Calu3 (cell line): ENCODE data around the gene CSF3R. TPM values are rescaled to one million over a fixed set of nuclear protein-coding genes. Genes with fewer than 3 reads are reported as not detected.

Experiments used
- BruUV-seq: library from RNA; stranded (reverse); fragments of 400-500 nt; replicated peaks from 2 replicates; lab custom pipeline; 2021; lab: Mats Ljungman, UMichigan
- CTCF ChIA-PET: fragments of 300-600 bp; sonication (Branson Sonifier 250); formaldehyde crosslinking; loops from one replicate; lab custom pipeline; 2022; ENCODE audit warnings: antibody characterized with exemption; lab: Charles Lee
- DNase-seq: peaks from one replicate; pipeline ENCODE4 v3.0.0; 2022
- H3K27ac Mint-ChIP-seq: one replicate; pipeline ENCODE4 v1.8.0; 2022; ENCODE audit warnings: mixed read lengths; ENCODE audit not compliant: unreplicated experiment
- H3K27me3 Mint-ChIP-seq: one replicate; pipeline ENCODE4 v1.8.0; 2022; ENCODE audit warnings: mixed read lengths; ENCODE audit not compliant: unreplicated experiment
- H3K36me3 Mint-ChIP-seq: one replicate; pipeline ENCODE4 v1.8.0; 2022; ENCODE audit warnings: mild to moderate bottlenecking, moderate library complexity, mixed read lengths; ENCODE audit not compliant: insufficient read depth, unreplicated experiment
- H3K4me1 Mint-ChIP-seq: one replicate; pipeline ENCODE4 v1.8.0; 2022; ENCODE audit warnings: mild to moderate bottlenecking, low read depth, mixed read lengths; ENCODE audit not compliant: unreplicated experiment
- H3K4me3 Mint-ChIP-seq: one replicate; pipeline ENCODE4 v1.8.0; 2022; ENCODE audit warnings: mild to moderate bottlenecking, low read depth, moderate library complexity, mixed read lengths; ENCODE audit not compliant: unreplicated experiment
- H3K9me3 Mint-ChIP-seq: one replicate; pipeline ENCODE4 v1.8.0; 2022; ENCODE audit warnings: low read depth, mixed read lengths; ENCODE audit not compliant: unreplicated experiment
- CTCF ChIP-seq: fragments of 200-600 bp; IDR thresholded peaks from one replicate; pipeline ENCODE4 v1.8.0; 2022; ENCODE audit warnings: antibody characterized with exemption; ENCODE audit not compliant: unreplicated experiment
- intact Hi-C: fragments of 100-400 bp; cut with micrococcal nuclease; formaldehyde crosslinking; loops from one replicate; pipeline ENCODE4 v1.10.0; 2022; ENCODE audit not compliant: unreplicated experiment
- total RNA-seq: library from RNA; stranded (reverse); gene quantifications from 2 replicates; pipeline ENCODE4 v1.2.3, GENCODE V29; 2022

CSF3R gene
- total RNA-seq, 1 experiment from 2014 or later = not detected

DNA sequence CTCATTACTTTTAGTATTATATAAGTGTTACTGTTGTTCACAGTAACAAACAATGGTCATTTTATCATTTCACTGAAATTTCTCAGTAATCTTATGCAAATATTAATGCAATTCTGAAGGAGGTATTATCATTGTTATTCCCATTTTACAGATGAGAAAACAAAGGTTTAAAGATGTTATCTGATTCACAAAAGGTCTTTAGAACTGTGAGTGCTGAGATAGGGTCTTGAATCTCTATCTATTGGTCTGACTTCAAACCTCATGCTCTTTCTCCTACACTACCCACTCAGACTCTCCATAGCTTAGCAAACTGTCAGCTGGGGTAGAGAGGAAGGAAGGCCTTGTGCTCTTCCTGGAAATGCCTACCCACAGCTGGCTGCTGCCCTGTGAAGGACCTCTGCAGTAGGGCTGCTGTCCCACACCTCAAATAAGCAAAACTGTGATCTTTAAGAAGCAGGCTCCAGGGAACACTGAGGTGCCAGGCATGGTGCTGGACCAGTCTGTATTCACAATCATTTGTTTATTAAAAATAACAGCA lies 26.3 kb downstream of the CSF3R start:
- Mint-ChIP-seq H3K27me3 (no peaks in the 10 kb centered on the region), H3K36me3 (peaks cover 26% of the 10 kb centered on the region), H3K9me3 (no peaks in the 10 kb centered on the region), H3K27ac (no peak overlapping the region), H3K4me3 (no peak overlapping the region), H3K4me1 (no peaks in the 10 kb centered on the region)
- DNase-seq = no peak
- intact Hi-C loops = no loop called here
- BruUV-seq = no TSS peak
- CTCF ChIA-PET = no interaction called here
- no peak for TF ChIP-seq CTCF

DNA sequence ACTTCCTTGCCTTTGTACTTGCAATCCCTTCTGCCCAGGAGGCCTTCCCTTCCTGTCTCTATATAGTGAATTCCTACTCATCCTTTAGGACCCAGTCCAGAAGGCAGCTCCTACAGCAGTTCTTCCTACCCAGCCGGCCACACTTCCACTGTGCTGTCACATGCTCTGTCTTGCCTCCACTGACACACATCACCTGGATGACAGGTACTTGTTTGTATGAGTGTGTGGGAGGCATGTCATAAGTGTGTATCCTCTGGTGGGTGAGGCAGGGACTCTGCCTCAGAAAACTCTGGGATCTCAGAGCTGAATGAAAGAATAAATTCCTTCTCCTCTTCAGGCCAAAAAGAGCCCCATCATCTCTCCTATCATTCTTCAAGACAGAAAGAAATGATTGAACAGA lies 27.3 kb downstream of the CSF3R start:
- no peak for DNase-seq
- H3K27ac Mint-ChIP-seq = no peak overlapping the region
- H3K4me1 Mint-ChIP-seq = no peaks in the 10 kb centered on the region
- BruUV-seq = no TSS peak
- TF ChIP-seq CTCF = no peak
- no peaks in the 10 kb centered on the region for H3K9me3 Mint-ChIP-seq
- no peaks in the 10 kb centered on the region for H3K27me3 Mint-ChIP-seq
- CTCF ChIA-PET = interaction anchor here (0.5 kb wide), 1 partner anchor 1105 kb away, joined by 6 read pairs; no protein-coding TSS in a partner anchor
- intact Hi-C loops = no loop called here
- H3K36me3 Mint-ChIP-seq = peaks cover 36% of the 10 kb centered on the region
- H3K4me3 Mint-ChIP-seq = no peak overlapping the region

DNA sequence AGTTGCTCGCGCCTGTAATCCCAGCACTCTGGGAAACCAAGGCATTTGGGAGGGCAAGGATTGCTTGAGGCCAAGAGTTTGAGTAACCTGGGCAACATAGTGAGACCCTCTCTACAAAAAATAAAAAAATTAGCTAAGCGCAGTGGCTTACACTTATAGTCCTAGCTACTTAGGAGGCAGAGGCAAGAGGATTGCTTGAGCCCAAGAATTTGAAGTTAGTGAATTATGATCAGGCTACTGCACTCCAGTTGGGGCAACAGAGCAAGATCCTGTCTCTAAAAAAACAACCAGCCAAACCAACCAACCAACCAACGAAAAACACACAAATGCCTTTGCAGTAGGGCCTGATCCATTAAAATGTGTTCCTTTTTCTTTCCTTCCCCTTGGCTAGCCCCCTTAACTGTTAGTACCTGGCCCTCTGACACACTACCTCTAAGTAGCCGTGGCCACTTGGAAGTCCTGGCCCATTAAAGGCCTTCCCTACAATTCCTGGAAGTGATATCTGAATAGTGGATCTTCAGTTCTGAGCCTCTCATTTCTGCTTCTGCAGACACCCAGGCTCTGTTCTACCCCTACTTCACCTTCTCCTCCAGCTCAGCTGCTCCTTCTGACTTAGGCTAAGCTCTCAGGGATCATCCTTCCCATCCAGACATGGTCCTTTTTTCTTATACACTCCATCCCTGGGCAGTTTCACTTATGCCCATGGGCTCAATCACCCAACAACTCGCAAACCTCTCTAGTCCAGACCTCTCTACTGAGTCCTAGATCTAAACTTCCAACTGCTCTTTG lies 28.9 kb downstream of the CSF3R start:
- BruUV-seq = no TSS peak
- TF ChIP-seq CTCF = no peak
- no peak for DNase-seq
- Mint-ChIP-seq H3K27me3 (no peaks in the 10 kb centered on the region), H3K27ac (peak overlapping the region; percentile 55), H3K4me1 (peaks cover 9% of the 10 kb centered on the region), H3K9me3 (no peaks in the 10 kb centered on the region), H3K4me3 (no peak overlapping the region), H3K36me3 (peaks cover 47% of the 10 kb centered on the region)
- CTCF ChIA-PET = no interaction called here
- intact Hi-C loops = no loop called here

DNA sequence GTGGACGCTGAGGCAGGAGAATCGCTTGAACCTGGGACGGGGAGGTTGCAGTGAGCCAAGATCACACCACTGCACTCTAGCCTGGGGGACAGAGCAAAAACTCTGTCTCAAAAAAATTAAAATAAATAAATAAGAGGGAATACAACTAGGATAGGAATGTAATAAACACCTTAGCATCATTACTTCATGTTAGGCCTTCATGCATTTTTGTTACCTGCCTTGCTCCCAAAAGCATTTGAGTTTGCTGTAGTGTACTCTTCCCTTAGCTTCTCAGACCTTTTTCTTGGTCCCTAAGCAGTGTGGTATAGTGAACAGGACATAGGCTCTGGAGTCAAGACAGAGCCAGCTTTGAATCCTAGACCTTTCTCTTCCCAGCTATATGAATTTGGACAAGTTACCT lies 29.7 kb downstream of the CSF3R start:
- Mint-ChIP-seq H3K4me1 (peaks cover 9% of the 10 kb centered on the region), H3K9me3 (no peaks in the 10 kb centered on the region), H3K27ac (no peak overlapping the region), H3K4me3 (no peak overlapping the region), H3K36me3 (peaks cover 47% of the 10 kb centered on the region), H3K27me3 (no peaks in the 10 kb centered on the region)
- DNase-seq = no peak
- TF ChIP-seq CTCF = no peak
- BruUV-seq = no TSS peak
- intact Hi-C loops = no loop called here
- CTCF ChIA-PET = no interaction called here
